Bronchial epithelial cell (primary cell): ENCODE measurements around the gene RPL11. TPM values are rescaled to one million over a fixed set of nuclear protein-coding genes. Genes with fewer than 3 reads are reported as not detected.

Experiments
- DNase-seq: peaks from one replicate; pipeline ENCODE4 v3.0.0-alpha.2; 2010; ENCODE audit warnings: low read depth
- FAIRE-seq: peaks from 2 replicates; lab custom pipeline; 2011; peaks lifted over from hg19 to GRCh38; lab: Jason Lieb, UNC
- H3K27me3 ChIP-seq: 2 replicates; pipeline ENCODE4 v1.5.1; 2011; ENCODE audit warnings: low read length; ENCODE audit not compliant: control insufficient read depth, insufficient read depth
- H3K36me3 ChIP-seq: 2 replicates; pipeline ENCODE4 v1.5.1; 2011; ENCODE audit warnings: low read length; ENCODE audit not compliant: control insufficient read depth, insufficient read depth
- H3K4me3 ChIP-seq: 2 replicates; pipeline ENCODE4 v1.5.1; 2011; ENCODE audit warnings: mild to moderate bottlenecking, low read depth, low read length, control low read depth
- CTCF ChIP-seq: IDR thresholded peaks from 2 replicates; pipeline ENCODE4 v1.5.1; 2011; ENCODE audit warnings: mild to moderate bottlenecking, moderate library complexity, low read length, control low read depth, inconsistent platforms; ENCODE audit not compliant: insufficient read depth, severe bottlenecking
- total RNA-seq: library from RNA; depleted of rRNA; stranded (reverse); fragments of >200 nt; gene quantifications from 2 replicates; pipeline ENCODE4 v1.2.1, GENCODE V29; 2014

RPL11 gene
- total RNA-seq, 1 donor from 2014 or later, result 1,896 TPM

- DNase-seq (peak; percentile 27), FAIRE-seq (no peak)
- H3K4me3 ChIP-seq, result peak within 1 kb of the TSS; percentile 87
- TF ChIP-seq CTCF, result no peak
- H3K36me3 ChIP-seq, result peaks cover 1% of the 10 kb centered on the region
- no peaks in the 10 kb centered on the region for H3K27me3 ChIP-seq
Observed at GRCh38 chr1:23743287-23744152, 51.9 kb downstream of the RPL11 start, which contains the start of gene ELOA. TSS of gene ELOA (plus strand) at chr1:23743471. CDS start at chr1:23743504, 33 bp downstream.

GRCh38 chr1:23745515-23745914, 53.9 kb downstream of the RPL11 start:
- Histone ChIP-seq H3K36me3 (peaks cover 2% of the 10 kb centered on the region), H3K27me3 (no peaks in the 10 kb centered on the region), H3K4me3 (no peak overlapping the region)
- peak; percentile 47 for TF ChIP-seq CTCF
- FAIRE-seq (no peak), DNase-seq (peak; percentile 60)

Other genes with a start within 250 kb of the RPL11 start
- 1.8 and 21.4 TPM in 2 replicates for gene ASAP3, start 207.6 kb upstream of the RPL11 start, total RNA-seq
- gene E2F2, start 160.6 kb upstream of the RPL11 start, total RNA-seq, result under 0.01 and 0.38 TPM in 2 replicates
- gene ID3, start 132.3 kb upstream of the RPL11 start, total RNA-seq, result 36.5 and 47.4 TPM in 2 replicates
- gene ELOA, start 51.7 kb downstream of the RPL11 start, total RNA-seq, result 16.8 and 19.6 TPM in 2 replicates
- gene PITHD1, start 86.6 kb downstream of the RPL11 start, total RNA-seq, result 54.2 and 66.1 TPM in 2 replicates
- gene LYPLA2, start 99.3 kb downstream of the RPL11 start, total RNA-seq, result 41.9 and 42.6 TPM in 2 replicates
- gene GALE, start 108.9 kb downstream of the RPL11 start, total RNA-seq, result 108 and 130 TPM in 2 replicates
- gene HMGCL, start 133.6 kb downstream of the RPL11 start, total RNA-seq, result 46.6 and 69.9 TPM in 2 replicates
- 21.1 and 24.7 TPM in 2 replicates for gene FUCA1, start 176.5 kb downstream of the RPL11 start, total RNA-seq
- gene CNR2, start 221.6 kb downstream of the RPL11 start, total RNA-seq, result not detected in 2 replicates